Measurements from ENCODE around the gene MPRIP. TPM values are rescaled to one million over a fixed set of nuclear protein-coding genes. Genes with fewer than 3 reads are reported as not detected.

MPRIP gene
- total RNA-seq, 1 experiment from 2014 or later, result 284 TPM

DNA sequence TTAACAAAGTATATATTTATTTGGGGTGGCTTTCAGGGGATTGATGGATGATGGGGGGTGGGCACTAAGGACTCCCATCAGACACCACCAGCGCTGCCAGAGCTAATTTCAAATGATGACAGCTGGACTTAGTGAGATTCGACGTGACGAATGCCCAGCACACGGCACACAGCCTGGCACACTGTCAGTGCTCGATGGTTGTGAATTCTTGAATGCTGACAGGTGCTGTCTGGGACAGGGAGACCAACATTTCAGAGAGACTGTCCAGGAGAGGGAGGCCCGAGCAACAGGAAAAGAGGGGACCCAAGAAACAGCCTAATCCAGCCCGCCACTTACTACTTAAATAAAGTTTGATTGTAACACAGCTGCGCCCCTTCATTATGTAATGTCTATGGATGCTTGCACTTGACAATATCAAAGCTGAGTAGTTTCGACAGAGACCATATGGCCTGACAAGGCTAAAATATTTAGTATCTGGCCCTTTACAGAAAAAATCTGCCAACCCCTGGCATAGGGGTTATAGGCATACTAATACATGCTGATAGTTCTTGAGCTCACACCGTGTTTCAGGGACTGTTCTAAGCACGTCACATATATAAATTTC lies 6.2 kb upstream of the MPRIP start:
- Mint-ChIP-seq H3K27me3 (ENCODE audit: insufficient read depth, unreplicated experiment) (no peaks in the 10 kb centered on the region), H3K9me3 (ENCODE audit: unreplicated experiment) (no peaks in the 10 kb centered on the region), H3K27ac (ENCODE audit: unreplicated experiment) (no peak overlapping the region), H3K36me3 (ENCODE audit: insufficient read depth, unreplicated experiment) (no peaks in the 10 kb centered on the region), H3K4me1 (ENCODE audit: low read depth, unreplicated experiment) (peaks cover 12% of the 10 kb centered on the region), H3K4me3 (ENCODE audit: unreplicated experiment) (no peak overlapping the region)
- no peaks in the 10 kb centered on the region for H3K9me3 ChIP-seq
- peaks cover 11% of the 10 kb centered on the region for H3K4me1 ChIP-seq
- intact Hi-C loops (cut with micrococcal nuclease; ENCODE audit: unreplicated experiment), result no loop called here
- no peaks in the 10 kb centered on the region for H3K27me3 ChIP-seq (replicated peaks; ENCODE audit: control insufficient read depth, insufficient read depth, low read length)
- DNase-seq, result no peak
- H3K4me3 ChIP-seq (ENCODE audit: low read depth, low read length), result no peak overlapping the region
- no TSS peak for BruUV-seq (replicated peaks)
- H3K36me3 ChIP-seq (ENCODE audit: control insufficient read depth, insufficient read depth, low read length), result no peaks in the 10 kb centered on the region
- POLR2A ChIA-PET, result interaction anchor here (1.7 kb wide), 1 partner anchor 8 kb away, joined by 7 read pairs; no protein-coding TSS in a partner anchor
- TF ChIP-seq, protein P1, sequence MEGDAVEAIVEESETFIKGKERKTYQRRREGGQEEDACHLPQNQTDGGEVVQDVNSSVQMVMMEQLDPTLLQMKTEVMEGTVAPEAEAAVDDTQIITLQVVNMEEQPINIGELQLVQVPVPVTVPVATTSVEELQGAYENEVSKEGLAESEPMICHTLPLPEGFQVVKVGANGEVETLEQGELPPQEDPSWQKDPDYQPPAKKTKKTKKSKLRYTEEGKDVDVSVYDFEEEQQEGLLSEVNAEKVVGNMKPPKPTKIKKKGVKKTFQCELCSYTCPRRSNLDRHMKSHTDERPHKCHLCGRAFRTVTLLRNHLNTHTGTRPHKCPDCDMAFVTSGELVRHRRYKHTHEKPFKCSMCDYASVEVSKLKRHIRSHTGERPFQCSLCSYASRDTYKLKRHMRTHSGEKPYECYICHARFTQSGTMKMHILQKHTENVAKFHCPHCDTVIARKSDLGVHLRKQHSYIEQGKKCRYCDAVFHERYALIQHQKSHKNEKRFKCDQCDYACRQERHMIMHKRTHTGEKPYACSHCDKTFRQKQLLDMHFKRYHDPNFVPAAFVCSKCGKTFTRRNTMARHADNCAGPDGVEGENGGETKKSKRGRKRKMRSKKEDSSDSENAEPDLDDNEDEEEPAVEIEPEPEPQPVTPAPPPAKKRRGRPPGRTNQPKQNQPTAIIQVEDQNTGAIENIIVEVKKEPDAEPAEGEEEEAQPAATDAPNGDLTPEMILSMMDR (IDR thresholded peaks at IDR 0.05; ENCODE audit: insufficient read depth in 1 of 2, low read depth in 1 of 2, low read length in 1 of 2, severe bottlenecking in 1 of 2, unreplicated experiment in 1 of 2), result no peak
- CTCF ChIA-PET, result interaction anchor here (0.9 kb wide), 1 partner anchor 15 kb away, joined by 3 read pairs; no protein-coding TSS in a partner anchor

DNA sequence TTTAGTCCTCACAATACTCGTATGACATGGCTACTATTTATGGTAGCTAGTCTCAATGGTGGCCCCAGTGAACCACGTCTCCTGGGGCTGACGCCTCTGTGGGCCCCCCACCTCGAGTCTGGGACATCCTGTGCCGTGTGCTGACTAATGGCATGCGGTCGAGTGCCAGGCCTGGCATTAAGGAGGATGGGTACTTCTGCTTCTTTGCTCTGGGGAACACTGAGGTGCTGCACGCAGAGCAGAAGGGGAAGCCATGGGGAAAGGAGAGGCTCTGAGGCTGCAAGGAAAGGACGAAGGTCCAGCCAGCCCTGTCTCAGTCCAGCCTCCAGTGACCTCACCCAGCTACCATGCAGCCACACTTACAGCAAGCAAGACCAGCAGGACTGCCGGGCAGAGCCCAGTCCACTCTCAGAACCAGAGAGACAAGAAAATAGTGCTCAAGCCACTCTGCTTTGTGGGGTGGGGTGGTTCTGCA lies 5.7 kb upstream of the MPRIP start:
- DNase-seq, result no peak
- no TSS peak for BruUV-seq (replicated peaks)
- H3K27me3 Mint-ChIP-seq (ENCODE audit: insufficient read depth, unreplicated experiment), result no peaks in the 10 kb centered on the region
- intact Hi-C loops (cut with micrococcal nuclease; ENCODE audit: unreplicated experiment), result no loop called here
- Histone ChIP-seq H3K4me1 (peaks cover 16% of the 10 kb centered on the region), H3K9me3 (no peaks in the 10 kb centered on the region), H3K27me3 (replicated peaks; ENCODE audit: control insufficient read depth, insufficient read depth, low read length) (no peaks in the 10 kb centered on the region), H3K36me3 (ENCODE audit: control insufficient read depth, insufficient read depth, low read length) (no peaks in the 10 kb centered on the region), H3K4me3 (ENCODE audit: low read depth, low read length) (no peak overlapping the region)
- H3K9me3 Mint-ChIP-seq (ENCODE audit: unreplicated experiment), result no peaks in the 10 kb centered on the region
- POLR2A ChIA-PET, result interaction anchor here (1.7 kb wide), 1 partner anchor 9 kb away, joined by 7 read pairs; no protein-coding TSS in a partner anchor
- no peak overlapping the region for H3K4me3 Mint-ChIP-seq (ENCODE audit: unreplicated experiment)
- peaks cover 18% of the 10 kb centered on the region for H3K4me1 Mint-ChIP-seq (ENCODE audit: low read depth, unreplicated experiment)
- CTCF ChIA-PET, result interaction anchor here (0.9 kb wide), 1 partner anchor 16 kb away, joined by 3 read pairs; no protein-coding TSS in a partner anchor
- TF ChIP-seq, protein P1 (IDR thresholded peaks at IDR 0.05; ENCODE audit: insufficient read depth in 1 of 2, low read depth in 1 of 2, low read length in 1 of 2, severe bottlenecking in 1 of 2, unreplicated experiment in 1 of 2), result no peak
- no peak overlapping the region for H3K27ac Mint-ChIP-seq (ENCODE audit: unreplicated experiment)
- H3K36me3 Mint-ChIP-seq (ENCODE audit: insufficient read depth, unreplicated experiment), result no peaks in the 10 kb centered on the region

DNA sequence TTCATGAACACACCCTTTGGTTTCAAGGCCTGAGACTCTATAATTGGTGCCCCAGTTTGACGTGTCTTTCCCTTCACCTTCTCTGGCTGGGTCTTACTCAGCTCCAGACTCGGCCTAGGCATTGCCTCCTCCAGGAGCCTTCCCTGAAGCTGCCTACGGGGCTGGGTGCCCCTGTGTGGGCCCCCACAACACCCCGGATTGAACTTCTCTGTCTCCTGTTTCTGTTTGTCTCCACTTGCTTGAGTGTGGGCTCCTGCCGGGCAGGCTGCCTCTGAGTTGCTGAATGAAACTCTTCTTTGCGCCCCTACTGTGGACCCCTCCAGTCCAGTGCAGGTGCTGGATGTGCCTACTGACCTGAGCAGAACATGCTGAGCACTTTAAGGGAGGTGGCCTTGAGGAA lies 2.3 kb upstream of the MPRIP start:
- no peak for DNase-seq
- intact Hi-C loops (cut with micrococcal nuclease; ENCODE audit: unreplicated experiment), result loop anchor here (5.0 kb wide), 1 partner anchor 38 kb away; no protein-coding TSS in a partner anchor
- H3K9me3 ChIP-seq, result no peaks in the 10 kb centered on the region
- Mint-ChIP-seq H3K4me3 (ENCODE audit: unreplicated experiment) (no peak overlapping the region), H3K4me1 (ENCODE audit: low read depth, unreplicated experiment) (peaks cover 30% of the 10 kb centered on the region), H3K27ac (ENCODE audit: unreplicated experiment) (peak overlapping the region; percentile 27), H3K36me3 (ENCODE audit: insufficient read depth, unreplicated experiment) (peaks cover under 1% of the 10 kb centered on the region), H3K9me3 (ENCODE audit: unreplicated experiment) (no peaks in the 10 kb centered on the region), H3K27me3 (ENCODE audit: insufficient read depth, unreplicated experiment) (no peaks in the 10 kb centered on the region)
- no peak overlapping the region for H3K4me3 ChIP-seq (ENCODE audit: low read depth, low read length)
- H3K36me3 ChIP-seq (ENCODE audit: control insufficient read depth, insufficient read depth, low read length), result no peaks in the 10 kb centered on the region
- H3K4me1 ChIP-seq, result peaks cover 21% of the 10 kb centered on the region
- CTCF ChIA-PET, result no interaction called here
- no peaks in the 10 kb centered on the region for H3K27me3 ChIP-seq (replicated peaks; ENCODE audit: control insufficient read depth, insufficient read depth, low read length)
- TF ChIP-seq, protein P1 (IDR thresholded peaks at IDR 0.05; ENCODE audit: insufficient read depth in 1 of 2, low read depth in 1 of 2, low read length in 1 of 2, severe bottlenecking in 1 of 2, unreplicated experiment in 1 of 2), result no peak
- POLR2A ChIA-PET, result no interaction called here
- BruUV-seq (replicated peaks), result no TSS peak
